GM12891 (cell line): ENCODE measurements around the gene DLG3.

Experiments used
- POLR2A ChIP-seq: IDR thresholded peaks from 2 replicates; pipeline ENCODE4 v1.6.1; 2011; ENCODE audit warnings: low read depth, low read length, control low read depth
- POLR2AphosphoS5 ChIP-seq: IDR thresholded peaks from 2 replicates; pipeline ENCODE4 v1.6.1; 2011; ENCODE audit warnings: low read depth, low read length, control low read depth
- SPI1 ChIP-seq: IDR thresholded peaks from 2 replicates; pipeline ENCODE4 v1.6.1; 2011; ENCODE audit warnings: low read depth, low read length, control low read depth
- TAF1 ChIP-seq: IDR thresholded peaks from 2 replicates; pipeline ENCODE4 v1.6.1; 2011; ENCODE audit warnings: low read depth, low read length, control low read depth

GRCh38 chrX:70479247-70479921, 34.7 kb downstream of the DLG3 start:
- no peak for TF ChIP-seq TAF1
- TF ChIP-seq POLR2AphosphoS5: no peak
- no peak for TF ChIP-seq SPI1
- TF ChIP-seq POLR2A: no peak
